Glutamatergic neuron (in vitro differentiated cells): ENCODE measurements around the gene FGD4. TPM values are rescaled to one million over a fixed set of nuclear protein-coding genes. Genes with fewer than 3 reads are reported as not detected.

Experiments
- DNase-seq: peaks from one replicate; pipeline ENCODE4 v3.0.0; 2022
- H3K27ac Mint-ChIP-seq: one replicate; pipeline ENCODE4 v1.8.0; 2020; ENCODE audit warnings: mild to moderate bottlenecking, mixed read lengths, inconsistent platforms; ENCODE audit not compliant: unreplicated experiment
- H3K27me3 Mint-ChIP-seq: one replicate; pipeline ENCODE4 v1.8.0; 2020; ENCODE audit warnings: mild to moderate bottlenecking, moderate library complexity, mixed read lengths, inconsistent platforms; ENCODE audit not compliant: unreplicated experiment
- H3K36me3 Mint-ChIP-seq: one replicate; pipeline ENCODE4 v1.8.0; 2020; ENCODE audit warnings: mild to moderate bottlenecking, mixed read lengths, inconsistent platforms; ENCODE audit not compliant: unreplicated experiment
- H3K4me1 Mint-ChIP-seq: one replicate; pipeline ENCODE4 v1.8.0; 2020; ENCODE audit warnings: mild to moderate bottlenecking, low read depth, mixed read lengths, inconsistent platforms; ENCODE audit not compliant: unreplicated experiment
- H3K4me3 Mint-ChIP-seq: one replicate; pipeline ENCODE4 v1.8.0; 2020; ENCODE audit warnings: mild to moderate bottlenecking, mixed read lengths, inconsistent platforms; ENCODE audit not compliant: unreplicated experiment
- H3K9me3 Mint-ChIP-seq: one replicate; pipeline ENCODE4 v1.8.0; 2020; ENCODE audit warnings: mild to moderate bottlenecking, moderate library complexity, mixed read lengths, inconsistent platforms; ENCODE audit not compliant: unreplicated experiment
- CTCF ChIP-seq: fragments of 200-600 bp; sonication (generic); IDR thresholded peaks from one replicate; pipeline ENCODE4 v1.5.0; 2021; ENCODE audit not compliant: partially characterized antibody, unreplicated experiment
- total RNA-seq: library from RNA; stranded (reverse); fragmentation: NEBNext Ultra II Directional; extraction: Animal tissue kit (Norgen Biotek cat#: 25700); gene quantifications from one replicate; pipeline ENCODE4 v1.2.1, GENCODE V29; 2021; ENCODE audit not compliant: unreplicated experiment

Gene FGD4
- total RNA-seq, 1 donor from 2014 or later = 105 TPM

DNA sequence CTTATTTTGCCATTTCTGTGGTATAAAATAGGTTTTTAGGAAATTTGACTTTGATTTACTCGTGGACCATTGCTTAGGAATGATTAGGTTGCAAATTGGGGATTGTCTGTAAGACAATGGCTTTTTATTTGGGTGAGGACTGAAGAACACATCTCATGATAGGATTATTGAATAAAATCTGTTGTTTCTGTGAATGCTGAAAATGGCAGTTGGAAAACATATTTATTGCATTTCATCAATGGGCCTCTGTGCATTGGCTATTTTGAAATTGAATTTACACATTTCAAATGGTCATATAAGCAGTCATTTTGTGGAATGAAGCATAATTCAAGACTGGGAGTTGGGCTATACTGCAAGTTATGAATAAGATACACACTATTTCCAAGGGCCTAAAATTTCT, 46.0 kb downstream of the FGD4 start:
- no peak overlapping the region for H3K27ac Mint-ChIP-seq

DNA sequence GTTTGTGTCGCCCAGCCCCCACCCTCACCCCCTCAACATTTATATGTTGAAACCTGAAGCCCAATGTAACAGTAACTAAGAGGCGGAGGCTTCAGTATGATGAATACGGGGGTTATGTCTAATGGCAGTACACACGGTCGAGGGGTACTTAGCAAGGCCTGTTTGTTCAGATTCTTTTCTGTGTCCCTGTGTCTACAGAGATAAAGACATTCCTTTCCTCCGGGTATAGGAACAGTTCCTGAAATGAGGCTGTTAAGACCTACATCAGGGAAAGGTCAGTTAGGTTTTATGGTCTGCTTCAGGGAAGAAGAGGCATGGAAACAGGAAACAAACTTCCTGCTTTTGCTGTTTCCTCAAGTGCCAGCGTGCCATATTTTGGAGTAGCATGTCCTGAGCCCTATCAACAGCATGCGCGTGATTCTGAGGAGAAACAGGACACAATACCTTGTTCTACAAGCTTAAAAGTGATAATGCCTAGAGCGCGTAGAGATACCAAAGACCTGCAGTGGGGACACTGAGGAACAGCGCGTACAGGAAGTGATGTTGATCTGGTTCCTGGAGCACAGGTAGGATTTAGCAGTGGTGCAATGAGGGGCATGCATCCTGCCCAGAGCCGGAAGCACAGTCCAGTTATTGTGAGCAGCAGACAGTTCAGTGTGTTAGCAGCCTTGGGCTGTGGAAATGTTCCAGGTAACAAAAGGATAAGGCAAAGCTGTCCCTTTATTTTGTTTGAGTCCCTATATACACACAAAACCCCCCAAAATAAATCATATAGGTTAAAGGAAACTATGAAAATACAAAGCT, 47.2 kb downstream of the FGD4 start:
- Mint-ChIP-seq H3K27ac (no peak overlapping the region), H3K4me3 (no peak overlapping the region), H3K9me3 (peaks cover 7% of the 10 kb centered on the region), H3K4me1 (peaks cover 5% of the 10 kb centered on the region), H3K27me3 (no peaks in the 10 kb centered on the region), H3K36me3 (no peaks in the 10 kb centered on the region)
- no peak for DNase-seq
- no peak for TF ChIP-seq CTCF

More for the DNA sequence above, 46.0 kb downstream of the FGD4 start:
- H3K9me3 Mint-ChIP-seq = peaks cover 7% of the 10 kb centered on the region
- H3K36me3 Mint-ChIP-seq = no peaks in the 10 kb centered on the region
- H3K27me3 Mint-ChIP-seq = no peaks in the 10 kb centered on the region
- DNase-seq = no peak
- no peak overlapping the region for H3K4me3 Mint-ChIP-seq
- peaks cover 2% of the 10 kb centered on the region for H3K4me1 Mint-ChIP-seq
- no peak for TF ChIP-seq CTCF

- Mint-ChIP-seq H3K4me1 (peaks cover 5% of the 10 kb centered on the region), H3K27ac (no peak overlapping the region), H3K9me3 (peaks cover 5% of the 10 kb centered on the region), H3K36me3 (no peaks in the 10 kb centered on the region), H3K4me3 (no peak overlapping the region), H3K27me3 (no peaks in the 10 kb centered on the region)
- no peak for DNase-seq
- no peak for TF ChIP-seq CTCF
Observed at GRCh38 chr12:32448586-32448985, 49.2 kb downstream of the FGD4 start.

DNA sequence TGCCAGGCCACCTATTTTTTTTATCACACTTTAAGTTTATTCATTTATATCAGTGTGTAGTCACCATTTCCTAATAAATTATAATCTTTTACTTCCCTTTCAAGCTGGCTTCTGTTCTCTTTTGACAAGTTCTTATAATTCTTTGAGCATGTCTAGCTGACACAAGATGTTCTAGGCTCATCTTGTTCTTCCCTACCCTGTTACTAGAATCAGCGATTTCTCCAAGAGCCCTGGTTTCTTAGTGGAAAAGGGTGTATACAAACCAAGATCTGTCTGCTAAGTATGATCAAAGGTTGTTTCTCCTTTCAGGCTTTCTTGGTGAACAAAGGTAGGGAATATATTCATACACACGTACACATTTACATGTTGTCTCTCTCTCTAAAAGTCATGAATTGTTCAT, 51.0 kb downstream of the FGD4 start:
- H3K4me3 Mint-ChIP-seq = no peak overlapping the region
- H3K27me3 Mint-ChIP-seq = no peaks in the 10 kb centered on the region
- no peak for TF ChIP-seq CTCF
- H3K9me3 Mint-ChIP-seq = peaks cover 3% of the 10 kb centered on the region
- H3K36me3 Mint-ChIP-seq = no peaks in the 10 kb centered on the region
- H3K4me1 Mint-ChIP-seq = peaks cover 13% of the 10 kb centered on the region
- H3K27ac Mint-ChIP-seq = no peak overlapping the region
- DNase-seq = no peak

GRCh38 chr12:32450768-32451167, 51.4 kb downstream of the FGD4 start:
- Mint-ChIP-seq H3K4me3 (no peak overlapping the region), H3K27ac (no peak overlapping the region)
- no peak for TF ChIP-seq CTCF

More at GRCh38 chr12:32450768-32451167, 51.4 kb downstream of the FGD4 start:
- DNase-seq = no peak
- Mint-ChIP-seq H3K36me3 (no peaks in the 10 kb centered on the region), H3K27me3 (no peaks in the 10 kb centered on the region), H3K4me1 (peaks cover 15% of the 10 kb centered on the region), H3K9me3 (peaks cover 2% of the 10 kb centered on the region)
